HG03521 (cell line): ENCODE results near the gene TACC2.
"Not testable (repeated sequence)": the region's sequence is repeated elsewhere in the genome, so short reads cannot be mapped to it uniquely, and the experiment has no call there.

Experiments used
- ATAC-seq: cut with Tn5 transposase; IDR thresholded peaks from one replicate; pipeline ENCODE4 v1.9.1; 2021; ENCODE audit warnings: mild to moderate bottlenecking, moderate library complexity; ENCODE audit not compliant: unreplicated experiment

Gene TACC2

GRCh38 chr10:122184254-122184653 lies 195.3 kb downstream of the TACC2 start:
- no peak for ATAC-seq

- no peak for ATAC-seq
These were observed 196.7 kb downstream of the TACC2 start for GRCh38 chr10:122185643-122186042.

- no peak for ATAC-seq
These were observed 198.2 kb downstream of the TACC2 start for GRCh38 chr10:122186816-122187810.

- ATAC-seq: no peak
These were observed 199.7 kb downstream of the TACC2 start for GRCh38 chr10:122188706-122189105.

GRCh38 chr10:122189185-122189584 lies 200.2 kb downstream of the TACC2 start:
- no peak for ATAC-seq

GRCh38 chr10:122190176-122190943 lies 201.4 kb downstream of the TACC2 start:
- no peak for ATAC-seq

GRCh38 chr10:122191936-122192541 lies 203.1 kb downstream of the TACC2 start:
- ATAC-seq: no peak

GRCh38 chr10:122194251-122194650 lies 205.3 kb downstream of the TACC2 start:
- ATAC-seq: no peak

- ATAC-seq: no peak
These were observed 207.3 kb downstream of the TACC2 start for GRCh38 chr10:122196218-122196617.

- no peak for ATAC-seq
These were observed 208.8 kb downstream of the TACC2 start for GRCh38 chr10:122197611-122198222.

- no peak for ATAC-seq
These were observed 209.7 kb downstream of the TACC2 start for GRCh38 chr10:122198631-122199030.

- no peak for ATAC-seq
These were observed 210.1 kb downstream of the TACC2 start for GRCh38 chr10:122199070-122199469.

GRCh38 chr10:122199689-122200088 lies 210.7 kb downstream of the TACC2 start:
- no peak for ATAC-seq

- ATAC-seq: no peak
These were observed 212.4 kb downstream of the TACC2 start for GRCh38 chr10:122201401-122201800.

GRCh38 chr10:122203180-122203579 lies 214.2 kb downstream of the TACC2 start:
- not testable (repeated sequence) for ATAC-seq

GRCh38 chr10:122204691-122205489 lies 215.9 kb downstream of the TACC2 start:
- ATAC-seq: no peak

GRCh38 chr10:122206471-122207065 lies 217.6 kb downstream of the TACC2 start:
- ATAC-seq: no peak

GRCh38 chr10:122207163-122207562 lies 218.2 kb downstream of the TACC2 start:
- ATAC-seq: no peak

- ATAC-seq: no peak
These were observed 218.6 kb downstream of the TACC2 start for GRCh38 chr10:122207596-122207995.
